ENCODE results near the gene PRIM1.
"Not testable (repeated sequence)": the region's sequence is repeated elsewhere in the genome, so short reads cannot be mapped to it uniquely, and the experiment has no call there.

The PRIM1 gene

DNA sequence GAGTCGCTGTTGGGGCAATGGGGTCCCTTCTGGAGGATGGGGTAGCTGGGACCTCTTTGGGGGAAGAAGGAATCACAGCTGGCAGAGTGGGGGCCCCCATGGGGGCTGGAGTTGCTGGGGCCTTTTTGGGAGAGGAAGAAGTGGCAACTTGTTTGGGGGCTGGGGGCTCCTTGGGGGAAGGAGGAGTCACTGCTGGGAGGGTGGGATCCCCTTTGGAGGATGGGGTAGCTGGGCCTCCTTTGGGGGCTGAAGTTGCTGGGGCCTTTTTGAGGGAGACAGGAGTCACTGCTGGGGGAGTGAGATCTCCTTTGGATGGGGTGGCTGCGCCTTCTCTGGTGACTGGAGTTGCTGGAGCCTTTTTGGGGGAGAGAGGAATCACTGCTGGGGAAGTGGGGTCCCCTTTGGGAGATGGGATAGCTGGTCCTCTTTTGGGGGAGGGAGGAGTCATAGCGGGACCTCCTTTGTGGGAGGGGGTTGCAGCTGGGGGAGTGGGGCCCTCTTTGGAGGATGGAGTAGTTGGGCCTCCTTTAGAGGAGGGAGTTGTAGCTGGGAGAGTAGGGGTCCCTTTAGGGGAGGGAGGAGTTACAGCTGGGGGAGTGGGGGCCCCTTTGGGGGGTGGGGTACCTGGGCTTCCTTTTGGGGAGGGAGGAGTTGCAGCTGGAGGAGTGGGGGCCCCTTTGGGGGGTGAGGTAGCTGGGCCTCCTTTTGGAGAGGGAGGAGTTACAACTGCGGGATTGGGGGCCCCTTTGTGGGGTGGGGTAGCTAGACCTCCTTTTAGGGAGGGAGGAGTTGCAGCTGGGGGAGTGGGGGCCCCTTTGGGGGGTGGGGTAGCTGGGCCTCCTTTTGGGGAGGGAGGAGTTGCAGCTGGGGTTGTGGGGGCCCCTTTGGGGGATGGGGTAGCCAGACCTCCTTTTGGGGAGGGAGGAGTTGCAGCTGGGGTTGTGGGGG lies 34.9 kb downstream of the PRIM1 start:
- DNase-seq (ENCODE audit: low spot score), result no peak

- no peak for DNase-seq (ENCODE audit: low spot score)
Observed at GRCh38 chr12:56716458-56716857, 35.7 kb downstream of the PRIM1 start.

- DNase-seq (ENCODE audit: low spot score), result no peak
Observed at GRCh38 chr12:56715798-56716197, 36.3 kb downstream of the PRIM1 start.

- no peak for DNase-seq (ENCODE audit: low spot score)
Observed at GRCh38 chr12:56714431-56714929, 37.6 kb downstream of the PRIM1 start.

GRCh38 chr12:56713345-56713744 lies 38.8 kb downstream of the PRIM1 start:
- no peak for DNase-seq (ENCODE audit: low spot score)

- DNase-seq (ENCODE audit: low spot score), result no peak
Observed at GRCh38 chr12:56709759-56710376, 42.3 kb downstream of the PRIM1 start.

- DNase-seq (ENCODE audit: low spot score), result not testable (repeated sequence)
Observed at GRCh38 chr12:56704522-56704921, 47.6 kb downstream of the PRIM1 start.

DNA sequence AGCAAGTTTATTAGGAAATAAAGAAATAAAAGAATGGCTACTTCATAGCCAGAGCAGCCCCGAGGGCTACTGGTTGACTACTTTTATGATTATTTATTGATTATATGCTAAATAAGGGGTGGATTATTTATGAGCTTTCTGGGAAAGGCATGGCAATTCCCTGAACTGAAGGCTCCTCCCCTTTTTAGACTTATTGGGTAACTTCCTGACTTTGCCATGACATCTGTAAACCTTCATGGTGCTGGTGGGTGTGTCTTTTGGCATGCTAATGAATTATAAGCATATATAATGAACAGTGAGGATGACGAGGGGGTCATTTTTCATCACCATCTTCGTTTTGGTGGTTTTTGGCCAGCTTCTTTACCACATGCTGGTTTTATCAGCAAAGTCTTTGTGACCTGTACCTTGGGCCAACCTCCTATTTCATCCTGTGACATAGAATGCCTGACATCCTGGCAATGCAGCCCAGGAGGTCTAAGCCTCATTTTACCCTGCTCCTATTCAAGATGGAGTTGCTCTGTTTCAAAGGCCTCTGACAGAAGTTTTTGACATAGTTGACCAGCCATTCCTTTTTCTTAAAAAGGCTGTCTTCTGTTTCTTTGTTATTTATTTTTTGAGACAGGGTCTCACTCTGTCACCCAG lies 53.0 kb downstream of the PRIM1 start:
- DNase-seq (ENCODE audit: low spot score), result no peak

DNA sequence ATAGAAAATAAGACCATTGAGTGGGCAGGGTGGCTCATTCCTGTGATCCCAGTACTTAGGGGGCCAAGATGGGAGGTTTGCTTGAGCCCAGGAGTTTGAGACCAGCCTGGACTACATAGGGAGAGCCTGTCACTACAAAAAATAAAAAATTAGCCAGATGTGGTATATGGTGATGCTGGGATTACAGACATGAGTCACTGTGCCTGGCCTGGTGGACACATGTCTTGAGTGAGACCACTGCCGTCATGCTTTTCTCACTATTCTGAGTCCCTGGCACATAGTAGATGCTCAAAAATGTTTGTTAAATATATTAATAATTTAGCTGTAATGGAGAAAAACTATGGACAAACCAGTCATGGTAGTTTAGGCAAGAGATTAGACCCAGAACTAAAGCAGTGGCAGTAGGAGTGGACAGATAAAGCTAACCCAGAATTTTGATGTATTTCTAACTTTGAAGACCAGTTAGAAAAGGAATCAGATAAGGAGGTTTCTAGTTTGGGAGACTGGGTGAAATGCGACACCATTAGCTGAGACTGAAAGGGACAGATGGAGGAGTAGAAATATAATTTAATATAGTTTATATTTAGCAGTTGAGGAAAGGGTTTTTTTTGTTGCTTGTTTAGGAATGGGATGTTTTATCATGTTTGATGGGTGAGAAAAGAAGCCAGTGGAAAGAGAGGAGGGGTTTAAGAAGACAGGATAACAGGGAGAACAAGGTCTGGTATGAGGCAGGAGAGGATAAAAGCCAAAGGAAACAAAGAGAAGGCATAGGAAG lies 56.6 kb downstream of the PRIM1 start:
- no peak for DNase-seq (ENCODE audit: low spot score)

DNA sequence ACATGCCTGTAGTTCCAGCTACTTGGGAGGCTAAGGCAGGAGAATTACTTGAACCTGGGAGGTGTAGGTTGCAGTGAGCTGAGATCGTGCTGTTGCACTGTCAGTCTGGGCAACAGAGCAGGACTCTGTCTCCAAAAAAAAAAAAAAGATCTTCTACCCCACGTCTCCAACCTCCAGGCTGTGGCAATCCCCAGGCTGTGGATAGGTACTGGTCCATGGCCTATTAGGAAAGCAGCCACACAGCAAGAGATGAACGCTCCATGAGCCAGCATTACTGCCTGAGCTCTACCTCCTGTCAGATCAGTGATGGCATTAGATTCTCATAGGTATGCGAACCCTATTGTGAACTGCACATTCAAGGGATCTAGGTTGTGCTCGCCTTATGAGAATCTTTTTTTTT lies 58.0 kb downstream of the PRIM1 start:
- no peak for DNase-seq (ENCODE audit: low spot score)

DNA sequence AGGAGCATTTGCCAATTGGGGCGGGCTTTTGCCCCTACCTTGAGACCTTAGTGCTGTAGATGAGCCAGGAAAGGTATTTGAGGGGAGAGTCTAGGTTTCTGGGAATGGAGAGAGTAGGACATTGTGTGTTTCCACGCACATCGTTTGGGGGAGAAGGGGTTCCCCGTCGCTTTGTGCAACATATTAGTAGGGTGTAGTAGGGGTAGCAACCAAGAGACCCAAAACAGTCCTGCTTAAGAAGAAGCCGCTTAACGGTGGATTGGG lies 63.3 kb downstream of the PRIM1 start:
- no peak for DNase-seq (ENCODE audit: low spot score)

GRCh38 chr12:56688129-56688845 lies 63.8 kb downstream of the PRIM1 start, which contains the start of gene PTGES3:
Gene PTGES3 (minus strand): TSS chr12:56688284. CDS start chr12:56687999, 285 bp downstream.
- peak; percentile 98 for DNase-seq (ENCODE audit: low spot score)

GRCh38 chr12:56687223-56688128 lies 64.6 kb downstream of the PRIM1 start:
- peak; percentile 48 for DNase-seq (ENCODE audit: low spot score)

GRCh38 chr12:56684745-56685359 lies 67.3 kb downstream of the PRIM1 start:
- DNase-seq (ENCODE audit: low spot score), result no peak

GRCh38 chr12:56682323-56682722 lies 69.8 kb downstream of the PRIM1 start:
- no peak for DNase-seq (ENCODE audit: low spot score)

Data from CD4-positive, alpha-beta T cell treated with Interleukin-15 for 4 hours (primary cell).